ENCODE measurements around the gene TMEM186. TPM values are rescaled to one million over a fixed set of nuclear protein-coding genes. Genes with fewer than 3 reads are reported as not detected.

Gene TMEM186
- total and polyA plus RNA-seq, 9 of the 15 experiments (the other 6 are each of a cell fraction or from before 2014, with no cell fraction given): 10.1 to 33.4 (median 16.4) TPM

DNA sequence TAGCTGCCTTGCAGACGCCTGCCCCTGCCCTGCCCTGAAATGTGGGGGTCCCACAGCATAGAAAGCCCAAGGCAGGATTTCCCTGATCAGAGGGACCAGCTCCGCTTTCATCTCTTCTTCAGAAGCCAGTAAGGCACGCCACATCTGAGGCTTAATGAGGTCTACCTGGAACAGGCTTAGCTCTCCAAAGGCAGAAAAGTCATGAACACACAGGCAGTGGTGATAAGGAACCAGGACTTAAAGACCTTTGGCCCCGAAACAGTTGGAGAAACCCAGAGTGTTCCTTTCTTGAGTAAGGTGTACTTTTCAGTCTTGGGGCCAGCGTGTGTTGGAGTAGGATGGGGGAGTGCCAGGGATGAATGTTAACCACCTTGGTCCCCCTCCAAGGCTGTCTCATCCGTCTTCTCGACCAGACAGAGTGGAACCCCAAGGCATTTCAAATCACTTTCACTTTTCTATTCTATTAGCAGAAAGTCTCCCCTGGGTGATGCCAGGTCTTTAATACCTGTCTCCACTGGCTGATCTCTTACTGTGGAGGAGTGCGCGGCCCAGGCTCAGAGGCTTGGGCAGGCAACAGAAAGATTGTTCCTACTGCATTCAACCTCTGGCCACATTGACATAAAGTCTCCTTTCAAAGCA lies 43.9 kb downstream of the TMEM186 start (continued):
- TF ChIP-seq, protein P1, sequence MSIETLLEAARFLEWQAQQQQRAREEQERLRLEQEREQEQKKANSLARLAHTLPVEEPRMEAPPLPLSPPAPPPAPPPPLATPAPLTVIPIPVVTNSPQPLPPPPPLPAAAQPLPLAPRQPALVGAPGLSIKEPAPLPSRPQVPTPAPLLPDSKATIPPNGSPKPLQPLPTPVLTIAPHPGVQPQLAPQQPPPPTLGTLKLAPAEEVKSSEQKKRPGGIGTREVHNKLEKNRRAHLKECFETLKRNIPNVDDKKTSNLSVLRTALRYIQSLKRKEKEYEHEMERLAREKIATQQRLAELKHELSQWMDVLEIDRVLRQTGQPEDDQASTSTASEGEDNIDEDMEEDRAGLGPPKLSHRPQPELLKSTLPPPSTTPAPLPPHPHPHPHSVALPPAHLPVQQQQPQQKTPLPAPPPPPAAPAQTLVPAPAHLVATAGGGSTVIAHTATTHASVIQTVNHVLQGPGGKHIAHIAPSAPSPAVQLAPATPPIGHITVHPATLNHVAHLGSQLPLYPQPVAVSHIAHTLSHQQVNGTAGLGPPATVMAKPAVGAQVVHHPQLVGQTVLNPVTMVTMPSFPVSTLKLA (conservative IDR thresholded peaks at IDR 0.05): no peak
- TF ChIP-seq ZNF24 (IDR thresholded peaks at IDR 0.05) (no peak), STAG1 (CRISPR knock-in tag; IDR thresholded peaks at IDR 0.05; ENCODE audit: borderline replicate concordance) (no peak), HNRNPLL (IDR thresholded peaks at IDR 0.05; ENCODE audit: low read depth, low read length, poor library complexity, severe bottlenecking) (no peak), ZNF408 (CRISPR knock-in tag; IDR thresholded peaks at IDR 0.05; ENCODE audit: low read depth) (no peak), MTF1 (CRISPR knock-in tag; IDR thresholded peaks at IDR 0.05; ENCODE audit: borderline replicate concordance) (no peak)

DNA sequence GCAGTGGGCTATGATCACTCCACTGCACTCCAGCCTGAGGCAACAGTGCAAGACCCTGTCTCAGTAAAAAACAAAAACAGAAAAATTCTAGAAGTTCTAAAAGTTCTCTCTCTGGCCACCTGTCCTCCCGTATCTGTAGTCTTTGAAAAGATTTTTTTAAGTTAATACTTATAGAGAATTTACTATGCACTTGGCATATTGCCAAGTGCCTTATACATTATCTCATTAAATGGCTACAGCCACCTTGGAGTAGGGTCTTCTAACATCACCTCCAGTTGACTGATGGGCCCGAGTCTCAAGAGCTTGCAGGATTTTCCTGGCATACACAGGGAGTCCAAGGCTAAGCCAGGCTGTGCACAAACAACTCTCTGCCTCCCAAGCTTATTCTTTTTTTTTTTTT lies 44.7 kb downstream of the TMEM186 start:
- no peak for FAIRE-seq
- intact Hi-C loops (cut with micrococcal nuclease) (no loop called here), in situ Hi-C loops (cut with MboI) (no loop called here)
- Histone ChIP-seq H4K20me1 (replicated peaks; ENCODE audit: control insufficient read depth, insufficient read depth, low read length) (0 out of 2 replicates have a peak, but pooled peaks cover 5% of the 10 kb centered on the region), H3K79me2 (ENCODE audit: control insufficient read depth, insufficient read depth, low read length) (no peaks in the 10 kb centered on the region), H3K9ac (ENCODE audit: insufficient read depth in 1 of 2, low read depth in 2 of 2, low read length in 2 of 2) (no peak overlapping the region), H3K9me3 (replicated peaks; ENCODE audit: control insufficient read depth, insufficient read depth, low read depth, low read length) (no peaks in the 10 kb centered on the region), H3K36me3 (ENCODE audit: control insufficient read depth, insufficient read depth, low read length) (no peaks in the 10 kb centered on the region), H3K4me3 (no peak overlapping the region), H3K4me1 (replicated peaks in 1 of 2; ENCODE audit: control insufficient read depth in 2 of 2, insufficient read depth in 2 of 2, low read length in 2 of 2) (no peaks in the 10 kb centered on the region), H3K9me1 (ENCODE audit: control insufficient read depth, insufficient read depth, low read length) (no peaks in the 10 kb centered on the region), H2AFZ (ENCODE audit: low read depth, low read length) (no peak overlapping the region), H3K4me2 (ENCODE audit: insufficient read depth, low read length) (no peak overlapping the region), H3K27me3 (ENCODE audit: control insufficient read depth in 2 of 2, insufficient read depth in 2 of 2, low read length in 2 of 2) (peaks cover 7 to 37% of the 10 kb centered on the region in 2 experiments), H3K27ac (ENCODE audit: extremely low read depth, low read depth, low read length) (no peak overlapping the region)
- WGBS (ENCODE audit: insufficient coverage, low coverage, missing lambda C conversion rate): 0% methylated on average over 2 of the region's 2 CpGs
- no peak for ATAC-seq
- BruUV-seq (replicated peaks): no TSS peak
- ChIA-PET POLR2A (no interaction called here), CTCF (ENCODE audit: low intra/inter-chr PET ratio) (no interaction called here)
- TF ChIP-seq NFIC (IDR thresholded peaks at IDR 0.05) (peak; percentile 94), NFIX (CRISPR knock-in tag; IDR thresholded peaks at IDR 0.05; ENCODE audit: low read depth) (peak; percentile 94), SRSF9 (IDR thresholded peaks at IDR 0.05; ENCODE audit: borderline replicate concordance, low read depth, low read length) (no peak), CCAR2 (IDR thresholded peaks at IDR 0.05; ENCODE audit: low read depth, low read length) (no peak)
- no peak for DNase-seq (ENCODE audit: extremely low read depth in 1 of 4, low spot score in 3 of 4)

Data from K562 (cell line).